Measurements from ENCODE around the gene STH.
"Not testable (repeated sequence)": the region's sequence is repeated elsewhere in the genome, so short reads cannot be mapped to it uniquely, and the experiment has no call there.

STH gene

DNA sequence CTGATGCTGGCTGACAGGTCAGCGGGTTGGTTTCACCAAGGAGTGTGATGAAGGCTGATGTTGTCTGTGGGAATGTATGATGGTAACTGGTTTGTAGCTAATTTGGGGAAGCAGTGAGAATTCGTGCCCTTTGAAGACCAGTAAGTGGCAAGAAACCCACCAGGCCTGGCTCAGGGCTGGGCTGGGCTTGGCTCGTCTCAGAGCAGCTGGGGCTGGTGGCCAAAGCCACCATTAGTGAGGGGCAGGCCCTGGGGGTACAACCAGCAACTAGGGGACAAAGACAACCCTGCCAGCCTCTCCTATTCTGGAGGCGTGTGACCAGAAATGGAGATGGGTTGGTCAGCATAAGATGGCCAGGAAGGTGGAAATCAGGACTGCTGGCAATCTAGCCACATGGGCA is 13.0 kb upstream of the STH start:
- no peak for DNase-seq (ENCODE audit: low read depth)

GRCh38 chr17:45987706-45988105 is 11.3 kb upstream of the STH start:
- DNase-seq (ENCODE audit: low read depth): no peak

GRCh38 chr17:45989759-45990158 is 9.3 kb upstream of the STH start:
- no peak for DNase-seq (ENCODE audit: low read depth)

DNA sequence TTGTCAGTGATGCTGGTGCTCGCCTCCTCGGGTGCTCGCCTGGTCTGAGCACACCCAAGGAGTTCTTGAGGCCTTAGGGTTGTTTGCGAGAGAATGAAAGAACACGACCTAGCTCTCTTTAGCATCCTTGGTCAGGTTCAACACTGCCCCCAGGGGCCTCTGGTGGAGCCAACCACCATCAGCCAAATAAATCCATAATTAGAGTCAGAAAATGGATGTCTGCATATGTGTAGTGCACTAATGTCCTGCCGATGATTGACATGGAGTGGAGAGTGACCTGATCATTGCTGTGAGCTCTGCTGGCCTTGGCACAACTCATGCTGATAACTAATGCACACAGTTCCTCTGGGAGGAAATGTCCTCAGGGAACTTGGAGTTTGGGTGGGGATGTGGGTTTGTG is 8.2 kb upstream of the STH start:
- no peak for DNase-seq (ENCODE audit: low read depth)

GRCh38 chr17:45991341-45991740 is 7.7 kb upstream of the STH start:
- no peak for DNase-seq (ENCODE audit: low read depth)

DNA sequence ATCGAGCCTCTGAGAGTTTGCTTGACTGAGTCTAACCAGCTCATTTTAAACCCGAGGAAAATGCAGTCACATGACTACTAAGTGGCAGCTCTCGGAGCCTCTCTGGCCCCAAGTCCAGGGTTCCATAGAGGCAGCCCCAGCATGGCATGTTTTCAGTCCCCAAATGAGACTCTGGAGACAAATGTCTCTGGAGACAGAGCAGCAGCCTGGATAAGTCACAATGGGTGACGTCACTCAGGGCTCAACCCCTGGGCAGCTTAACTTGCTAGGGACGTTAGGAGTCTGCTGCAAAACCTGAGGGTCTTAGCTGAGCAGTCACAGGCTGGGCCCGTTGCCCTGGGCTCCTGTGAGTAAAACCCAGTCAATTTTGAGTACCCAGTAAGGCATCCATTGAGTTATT is 6.9 kb upstream of the STH start:
- no peak for DNase-seq (ENCODE audit: low read depth)

- DNase-seq (ENCODE audit: low read depth): no peak
Measured at GRCh38 chr17:45992904-45993303, 6.1 kb upstream of the STH start.

GRCh38 chr17:45993962-45994627 is 5.0 kb upstream of the STH start:
- no peak for DNase-seq (ENCODE audit: low read depth)

GRCh38 chr17:45994987-45995386 is 4.1 kb upstream of the STH start:
- no peak for DNase-seq (ENCODE audit: low read depth)

DNA sequence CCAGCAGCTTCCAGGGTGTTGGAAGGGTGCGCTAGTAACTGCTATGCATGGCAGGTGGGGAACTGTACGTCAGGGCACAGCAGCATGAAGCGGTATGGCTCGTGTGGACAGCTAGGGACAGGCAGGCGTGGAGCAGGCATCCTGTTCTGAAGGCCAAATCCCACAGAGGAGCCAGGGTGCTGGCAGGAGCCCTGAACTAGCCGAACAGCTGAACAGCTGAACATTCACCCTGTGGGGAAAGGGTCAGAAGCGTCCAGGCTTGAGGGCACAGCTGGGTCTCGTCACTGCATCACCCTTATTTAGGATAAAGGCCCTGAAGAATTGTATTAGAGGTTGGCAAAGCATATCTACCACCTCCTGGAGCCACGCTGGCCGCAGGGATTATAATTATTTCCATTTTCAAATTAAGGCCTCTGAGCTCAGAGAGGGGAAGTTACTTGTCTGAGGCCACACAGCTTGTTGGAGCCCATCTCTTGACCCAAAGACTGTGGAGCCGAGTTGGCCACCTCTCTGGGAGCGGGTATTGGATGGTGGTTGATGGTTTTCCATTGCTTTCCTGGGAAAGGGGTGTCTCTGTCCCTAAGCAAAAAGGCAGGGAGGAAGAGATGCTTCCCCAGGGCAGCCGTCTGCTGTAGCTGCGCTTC is 3.3 kb upstream of the STH start:
- no peak for DNase-seq (ENCODE audit: low read depth)

DNA sequence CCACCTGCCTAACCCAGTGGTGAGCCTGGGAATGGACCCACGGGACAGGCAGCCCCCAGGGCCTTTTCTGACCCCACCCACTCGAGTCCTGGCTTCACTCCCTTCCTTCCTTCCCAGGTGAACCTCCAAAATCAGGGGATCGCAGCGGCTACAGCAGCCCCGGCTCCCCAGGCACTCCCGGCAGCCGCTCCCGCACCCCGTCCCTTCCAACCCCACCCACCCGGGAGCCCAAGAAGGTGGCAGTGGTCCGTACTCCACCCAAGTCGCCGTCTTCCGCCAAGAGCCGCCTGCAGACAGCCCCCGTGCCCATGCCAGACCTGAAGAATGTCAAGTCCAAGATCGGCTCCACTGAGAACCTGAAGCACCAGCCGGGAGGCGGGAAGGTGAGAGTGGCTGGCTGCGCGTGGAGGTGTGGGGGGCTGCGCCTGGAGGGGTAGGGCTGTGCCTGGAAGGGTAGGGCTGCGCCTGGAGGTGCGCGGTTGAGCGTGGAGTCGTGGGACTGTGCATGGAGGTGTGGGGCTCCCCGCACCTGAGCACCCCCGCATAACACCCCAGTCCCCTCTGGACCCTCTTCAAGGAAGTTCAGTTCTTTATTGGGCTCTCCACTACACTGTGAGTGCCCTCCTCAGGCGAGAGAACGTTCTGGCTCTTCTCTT is 2.6 kb upstream of the STH start:
- DNase-seq (ENCODE audit: low read depth): no peak

- no peak for DNase-seq (ENCODE audit: low read depth)
Measured at GRCh38 chr17:45997166-45997565, 1.9 kb upstream of the STH start.

GRCh38 chr17:45997624-45998023 is 1.4 kb upstream of the STH start:
- no peak for DNase-seq (ENCODE audit: low read depth)

GRCh38 chr17:45999900-46000290 is 845 bp downstream of the STH start:
- DNase-seq (ENCODE audit: low read depth): no peak

DNA sequence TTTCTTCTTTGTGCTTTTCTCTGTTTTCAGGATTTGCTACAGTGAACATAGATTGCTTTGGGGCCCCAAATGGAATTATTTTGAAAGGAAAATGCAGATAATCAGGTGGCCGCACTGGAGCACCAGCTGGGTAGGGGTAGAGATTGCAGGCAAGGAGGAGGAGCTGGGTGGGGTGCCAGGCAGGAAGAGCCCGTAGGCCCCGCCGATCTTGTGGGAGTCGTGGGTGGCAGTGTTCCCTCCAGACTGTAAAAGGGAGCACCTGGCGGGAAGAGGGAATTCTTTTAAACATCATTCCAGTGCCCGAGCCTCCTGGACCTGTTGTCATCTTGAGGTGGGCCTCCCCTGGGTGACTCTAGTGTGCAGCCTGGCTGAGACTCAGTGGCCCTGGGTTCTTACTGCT is 1.2 kb downstream of the STH start:
- DNase-seq (ENCODE audit: low read depth): no peak

DNA sequence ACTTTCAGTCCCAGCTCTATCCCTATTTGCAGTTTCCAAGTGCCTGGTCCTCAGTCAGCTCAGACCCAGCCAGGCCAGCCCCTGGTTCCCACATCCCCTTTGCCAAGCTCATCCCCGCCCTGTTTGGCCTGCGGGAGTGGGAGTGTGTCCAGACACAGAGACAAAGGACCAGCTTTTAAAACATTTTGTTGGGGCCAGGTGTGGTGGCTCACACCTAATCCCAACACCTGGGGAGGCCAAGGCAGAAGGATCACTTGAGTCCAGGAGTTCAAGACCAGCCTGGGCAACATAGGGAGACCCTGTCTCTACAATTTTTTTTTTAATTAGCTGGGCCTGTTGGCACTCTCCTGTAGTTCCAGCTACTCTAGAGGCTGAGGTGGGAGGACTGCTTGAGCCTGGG is 1.7 kb downstream of the STH start:
- no peak for DNase-seq (ENCODE audit: low read depth)

DNA sequence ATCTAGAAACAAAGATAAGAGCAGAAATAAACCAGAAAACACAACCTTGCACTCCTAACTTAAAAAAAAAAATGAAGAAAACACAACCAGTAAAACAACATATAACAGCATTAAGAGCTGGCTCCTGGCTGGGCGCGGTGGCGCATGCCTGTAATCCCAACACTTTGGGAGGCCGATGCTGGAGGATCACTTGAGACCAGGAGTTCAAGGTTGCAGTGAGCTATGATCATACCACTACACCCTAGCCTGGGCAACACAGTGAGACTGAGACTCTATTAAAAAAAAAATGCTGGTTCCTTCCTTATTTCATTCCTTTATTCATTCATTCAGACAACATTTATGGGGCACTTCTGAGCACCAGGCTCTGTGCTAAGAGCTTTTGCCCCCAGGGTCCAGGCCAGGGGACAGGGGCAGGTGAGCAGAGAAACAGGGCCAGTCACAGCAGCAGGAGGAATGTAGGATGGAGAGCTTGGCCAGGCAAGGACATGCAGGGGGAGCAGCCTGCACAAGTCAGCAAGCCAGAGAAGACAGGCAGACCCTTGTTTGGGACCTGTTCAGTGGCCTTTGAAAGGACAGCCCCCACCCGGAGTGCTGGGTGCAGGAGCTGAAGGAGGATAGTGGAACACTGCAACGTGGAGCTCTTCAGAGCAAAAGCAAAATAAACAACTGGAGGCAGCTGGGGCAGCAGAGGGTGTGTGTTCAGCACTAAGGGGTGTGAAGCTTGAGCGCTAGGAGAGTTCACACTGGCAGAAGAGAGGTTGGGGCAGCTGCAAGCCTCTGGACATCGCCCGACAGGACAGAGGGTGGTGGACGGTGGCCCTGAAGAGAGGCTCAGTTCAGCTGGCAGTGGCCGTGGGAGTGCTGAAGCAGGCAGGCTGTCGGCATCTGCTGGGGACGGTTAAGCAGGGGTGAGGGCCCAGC is 2.6 kb downstream of the STH start:
- no peak for DNase-seq (ENCODE audit: low read depth)

DNA sequence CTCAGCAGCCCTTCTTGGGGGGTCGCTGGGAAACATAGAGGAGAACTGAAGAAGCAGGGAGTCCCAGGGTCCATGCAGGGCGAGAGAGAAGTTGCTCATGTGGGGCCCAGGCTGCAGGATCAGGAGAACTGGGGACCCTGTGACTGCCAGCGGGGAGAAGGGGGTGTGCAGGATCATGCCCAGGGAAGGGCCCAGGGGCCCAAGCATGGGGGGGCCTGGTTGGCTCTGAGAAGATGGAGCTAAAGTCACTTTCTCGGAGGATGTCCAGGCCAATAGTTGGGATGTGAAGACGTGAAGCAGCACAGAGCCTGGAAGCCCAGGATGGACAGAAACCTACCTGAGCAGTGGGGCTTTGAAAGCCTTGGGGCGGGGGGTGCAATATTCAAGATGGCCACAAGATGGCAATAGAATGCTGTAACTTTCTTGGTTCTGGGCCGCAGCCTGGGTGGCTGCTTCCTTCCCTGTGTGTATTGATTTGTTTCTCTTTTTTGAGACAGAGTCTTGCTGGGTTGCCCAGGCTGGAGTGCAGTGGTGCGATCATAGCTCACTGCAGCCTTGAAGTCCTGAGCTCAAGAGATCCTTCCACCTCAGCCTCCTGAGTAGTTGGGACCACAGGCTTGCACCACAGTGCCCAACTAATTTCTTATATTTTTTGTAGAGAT is 3.4 kb downstream of the STH start:
- no peak for DNase-seq (ENCODE audit: low read depth)

DNA sequence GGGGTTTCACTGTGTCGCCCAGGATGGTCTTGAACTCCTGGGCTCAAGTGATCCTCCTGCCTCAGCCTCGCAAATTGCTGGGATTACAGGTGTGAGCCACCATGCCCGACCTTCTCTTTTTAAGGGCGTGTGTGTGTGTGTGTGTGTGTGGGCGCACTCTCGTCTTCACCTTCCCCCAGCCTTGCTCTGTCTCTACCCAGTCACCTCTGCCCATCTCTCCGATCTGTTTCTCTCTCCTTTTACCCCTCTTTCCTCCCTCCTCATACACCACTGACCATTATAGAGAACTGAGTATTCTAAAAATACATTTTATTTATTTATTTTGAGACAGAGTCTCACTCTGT is 3.9 kb downstream of the STH start:
- no peak for DNase-seq (ENCODE audit: low read depth)

DNA sequence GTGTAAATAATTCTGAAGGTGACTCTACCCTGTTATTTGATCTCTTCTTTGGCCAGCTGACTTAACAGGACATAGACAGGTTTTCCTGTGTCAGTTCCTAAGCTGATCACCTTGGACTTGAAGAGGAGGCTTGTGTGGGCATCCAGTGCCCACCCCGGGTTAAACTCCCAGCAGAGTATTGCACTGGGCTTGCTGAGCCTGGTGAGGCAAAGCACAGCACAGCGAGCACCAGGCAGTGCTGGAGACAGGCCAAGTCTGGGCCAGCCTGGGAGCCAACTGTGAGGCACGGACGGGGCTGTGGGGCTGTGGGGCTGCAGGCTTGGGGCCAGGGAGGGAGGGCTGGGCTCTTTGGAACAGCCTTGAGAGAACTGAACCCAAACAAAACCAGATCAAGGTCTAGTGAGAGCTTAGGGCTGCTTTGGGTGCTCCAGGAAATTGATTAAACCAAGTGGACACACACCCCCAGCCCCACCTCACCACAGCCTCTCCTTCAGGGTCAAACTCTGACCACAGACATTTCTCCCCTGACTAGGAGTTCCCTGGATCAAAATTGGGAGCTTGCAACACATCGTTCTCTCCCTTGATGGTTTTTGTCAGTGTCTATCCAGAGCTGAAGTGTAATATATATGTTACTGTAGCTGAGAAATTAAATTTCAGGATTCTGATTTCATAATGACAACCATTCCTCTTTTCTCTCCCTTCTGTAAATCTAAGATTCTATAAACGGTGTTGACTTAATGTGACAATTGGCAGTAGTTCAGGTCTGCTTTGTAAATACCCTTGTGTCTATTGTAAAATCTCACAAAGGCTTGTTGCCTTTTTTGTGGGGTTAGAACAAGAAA is 5.1 kb downstream of the STH start:
- DNase-seq (ENCODE audit: low read depth): no peak

DNA sequence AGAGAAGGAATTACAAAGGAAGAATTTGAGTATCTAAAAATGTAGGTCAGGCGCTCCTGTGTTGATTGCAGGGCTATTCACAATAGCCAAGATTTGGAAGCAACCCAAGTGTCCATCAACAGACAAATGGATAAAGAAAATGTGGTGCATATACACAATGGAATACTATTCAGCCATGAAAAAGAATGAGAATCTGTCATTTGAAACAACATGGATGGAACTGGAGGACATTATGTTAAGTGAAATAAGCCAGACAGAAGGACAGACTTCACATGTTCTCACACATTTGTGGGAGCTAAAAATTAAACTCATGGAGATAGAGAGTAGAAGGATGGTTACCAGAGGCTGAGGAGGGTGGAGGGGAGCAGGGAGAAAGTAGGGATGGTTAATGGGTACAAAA is 7.0 kb downstream of the STH start:
- DNase-seq (ENCODE audit: low read depth): not testable (repeated sequence)
